ENCODE measurements around the gene GLE1. TPM values are rescaled to one million over a fixed set of nuclear protein-coding genes. Genes with fewer than 3 reads are reported as not detected.

GLE1 gene
- total and polyA plus RNA-seq, 8 donors: 10.3 to 33.5 (median 14.0) TPM

DNA sequence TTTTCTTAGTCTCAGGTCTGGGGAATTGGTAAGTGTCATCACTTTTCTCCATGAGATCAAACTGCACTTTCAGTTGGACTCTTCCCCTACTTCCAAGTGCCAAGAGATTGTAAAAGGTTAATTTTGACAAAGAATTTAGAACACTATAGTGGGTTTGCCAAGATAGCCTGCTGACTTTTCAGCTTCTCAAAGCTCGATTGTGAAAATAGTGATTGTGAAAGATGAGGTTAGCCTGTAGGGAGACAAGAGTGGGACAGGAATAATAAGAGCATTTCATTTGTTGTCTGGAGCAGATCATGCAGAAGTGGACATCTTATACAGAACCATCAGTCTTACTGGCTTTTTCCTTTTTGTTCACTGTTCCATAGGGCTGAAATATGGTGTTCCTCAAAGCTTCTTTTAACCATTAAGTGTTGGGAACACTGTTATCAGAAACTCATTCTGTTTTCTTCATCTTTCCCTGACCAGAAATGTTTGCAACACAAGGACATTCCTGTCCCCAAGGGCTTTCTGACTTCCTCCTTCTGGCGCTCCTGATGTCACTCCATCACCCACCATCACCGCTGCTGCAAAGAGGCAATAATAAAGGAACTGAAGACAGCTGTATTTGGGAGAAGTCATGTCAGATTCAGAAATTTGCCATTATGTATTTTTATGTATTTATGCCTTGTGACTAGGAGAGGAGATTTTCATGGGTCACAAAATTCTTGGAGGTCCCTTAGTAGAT is 36.3 kb downstream of the GLE1 start:
- no peak overlapping the region for H3K4me3 ChIP-seq
- no peaks in the 10 kb centered on the region for H3K4me1 ChIP-seq
- H3K27me3 ChIP-seq: no peaks in the 10 kb centered on the region
- peaks cover 52 to 82% (median 79%) of the 10 kb centered on the region in 4 donors for H3K36me3 ChIP-seq
- no peak for DNase-seq
- intact Hi-C loops (cut with DNase I; ENCODE audit: low total_unique reads): no loop called here
- H3K9me3 ChIP-seq: no peaks in the 10 kb centered on the region
- TF ChIP-seq, protein P1, sequence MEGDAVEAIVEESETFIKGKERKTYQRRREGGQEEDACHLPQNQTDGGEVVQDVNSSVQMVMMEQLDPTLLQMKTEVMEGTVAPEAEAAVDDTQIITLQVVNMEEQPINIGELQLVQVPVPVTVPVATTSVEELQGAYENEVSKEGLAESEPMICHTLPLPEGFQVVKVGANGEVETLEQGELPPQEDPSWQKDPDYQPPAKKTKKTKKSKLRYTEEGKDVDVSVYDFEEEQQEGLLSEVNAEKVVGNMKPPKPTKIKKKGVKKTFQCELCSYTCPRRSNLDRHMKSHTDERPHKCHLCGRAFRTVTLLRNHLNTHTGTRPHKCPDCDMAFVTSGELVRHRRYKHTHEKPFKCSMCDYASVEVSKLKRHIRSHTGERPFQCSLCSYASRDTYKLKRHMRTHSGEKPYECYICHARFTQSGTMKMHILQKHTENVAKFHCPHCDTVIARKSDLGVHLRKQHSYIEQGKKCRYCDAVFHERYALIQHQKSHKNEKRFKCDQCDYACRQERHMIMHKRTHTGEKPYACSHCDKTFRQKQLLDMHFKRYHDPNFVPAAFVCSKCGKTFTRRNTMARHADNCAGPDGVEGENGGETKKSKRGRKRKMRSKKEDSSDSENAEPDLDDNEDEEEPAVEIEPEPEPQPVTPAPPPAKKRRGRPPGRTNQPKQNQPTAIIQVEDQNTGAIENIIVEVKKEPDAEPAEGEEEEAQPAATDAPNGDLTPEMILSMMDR (IDR thresholded peaks at IDR 0.05): no peak
- no peak overlapping the region for H3K27ac ChIP-seq
- 75 to 83% (median 81%) methylated on average over 3 of the region's 3 CpGs for WGBS, 5 donors

DNA sequence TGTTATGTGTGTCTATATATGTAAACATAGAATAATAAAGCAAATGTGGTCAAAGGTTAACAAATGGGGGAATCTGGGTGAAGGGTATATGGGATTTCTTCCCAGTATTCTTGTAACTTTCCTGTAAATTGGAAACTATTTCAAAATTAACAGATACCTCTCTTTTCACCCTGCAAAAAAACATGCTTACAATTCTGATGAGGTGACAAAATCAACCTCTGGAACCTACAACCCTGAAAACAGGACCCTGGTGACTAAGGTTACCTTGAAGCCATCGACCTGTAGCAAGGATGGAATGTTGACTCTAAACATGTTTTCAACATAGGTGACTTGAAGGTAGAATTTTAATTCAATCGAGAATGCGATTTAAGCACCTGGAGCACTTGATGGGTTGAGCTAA is 42.0 kb downstream of the GLE1 start:
- WGBS, 5 donors: 76 to 88% (median 82%) methylated on average over 3 of the region's 3 CpGs
- intact Hi-C loops (cut with DNase I; ENCODE audit: low total_unique reads): no loop called here

DNA sequence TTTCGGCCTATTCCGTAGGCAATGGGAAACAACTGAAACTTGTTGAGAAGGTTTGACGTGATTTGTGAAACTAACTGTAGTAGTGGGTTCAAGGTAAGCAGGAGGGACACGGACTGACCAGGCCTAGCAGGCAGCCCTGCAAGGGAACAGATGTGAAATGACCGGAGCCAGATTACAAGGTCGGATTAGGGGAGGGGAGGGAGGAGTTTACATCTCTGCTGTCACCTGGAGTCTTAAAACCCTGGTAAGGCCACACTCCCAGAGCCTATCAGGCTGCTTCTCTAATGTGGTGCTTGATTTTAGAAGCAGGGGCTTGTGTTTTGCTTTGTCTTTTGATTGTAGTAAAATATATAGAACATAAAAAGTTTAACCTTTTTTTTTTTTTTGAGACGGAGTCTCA is 44.4 kb downstream of the GLE1 start:
- intact Hi-C loops (cut with DNase I; ENCODE audit: low total_unique reads): no loop called here
- no peak for DNase-seq
- TF ChIP-seq POLR2AphosphoS5 (IDR thresholded peaks at IDR 0.05): no peak
- no peak for TF ChIP-seq POLR2A (IDR thresholded peaks at IDR 0.05)
- TF ChIP-seq, protein P1 (IDR thresholded peaks at IDR 0.05): no peak
- no peak for TF ChIP-seq EP300 (IDR thresholded peaks at IDR 0.05)
- peaks cover 13 to 37% (median 26%) of the 10 kb centered on the region in 4 donors for H3K4me1 ChIP-seq
- H3K4me3 ChIP-seq: no peak overlapping the region
- H3K27ac ChIP-seq: peak overlapping the region in 2 of 5 donors; percentile 99
- H3K36me3 ChIP-seq: peaks cover 0 to 1% (median under 1%) of the 10 kb centered on the region in 4 donors
- H3K27me3 ChIP-seq: no peaks in the 10 kb centered on the region
- WGBS, 5 donors: 79 to 89% (median 88%) methylated on average over 7 of the region's 7 CpGs
- no peaks in the 10 kb centered on the region for H3K9me3 ChIP-seq

More for the DNA sequence above, 42.0 kb downstream of the GLE1 start:
- H3K4me3 ChIP-seq: no peak overlapping the region
- H3K4me1 ChIP-seq: peaks cover 7 to 28% (median 16%) of the 10 kb centered on the region in 4 donors
- DNase-seq: no peak
- H3K27ac ChIP-seq: no peak overlapping the region
- TF ChIP-seq EP300 (IDR thresholded peaks at IDR 0.05) (no peak), POLR2AphosphoS5 (IDR thresholded peaks at IDR 0.05) (no peak), POLR2A (IDR thresholded peaks at IDR 0.05) (no peak)
- TF ChIP-seq, protein P1 (IDR thresholded peaks at IDR 0.05): no peak
- H3K36me3 ChIP-seq: peaks cover 5 to 25% (median 22%) of the 10 kb centered on the region in 4 donors
- H3K9me3 ChIP-seq: no peaks in the 10 kb centered on the region
- no peaks in the 10 kb centered on the region for H3K27me3 ChIP-seq

DNA sequence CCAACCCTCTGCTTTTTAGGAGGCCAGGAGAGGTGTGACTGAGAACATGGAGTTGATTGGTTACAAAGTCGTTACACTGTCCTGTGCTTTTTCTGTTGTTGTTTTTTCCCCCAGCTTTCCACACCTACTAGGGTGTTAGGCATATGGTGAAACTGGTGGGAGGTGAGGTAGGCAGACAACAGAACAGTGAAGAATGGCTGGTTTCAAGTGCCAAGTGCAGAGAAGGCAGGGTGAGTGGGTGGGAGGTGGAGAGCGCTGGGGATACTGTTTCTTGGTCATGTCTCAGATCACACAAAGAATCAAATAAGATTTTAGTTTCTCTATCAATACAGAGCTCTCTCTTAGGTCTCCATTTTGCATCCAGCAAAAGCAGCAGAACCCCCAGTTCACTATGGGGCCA is 45.7 kb downstream of the GLE1 start:
- TF ChIP-seq POLR2A (IDR thresholded peaks at IDR 0.05) (no peak), POLR2AphosphoS5 (IDR thresholded peaks at IDR 0.05) (no peak), EP300 (IDR thresholded peaks at IDR 0.05) (no peak)
- TF ChIP-seq, protein P1 (IDR thresholded peaks at IDR 0.05): no peak
- no peaks in the 10 kb centered on the region for H3K9me3 ChIP-seq
- DNase-seq: no peak
- whole genome bisulfite sequencing, 5 donors: 68 to 81% (median 76%) methylated on average over 2 of the region's 2 CpGs
- no peak overlapping the region for H3K4me3 ChIP-seq
- no peaks in the 10 kb centered on the region for H3K27me3 ChIP-seq
- H3K4me1 ChIP-seq: peaks cover 26 to 51% (median 40%) of the 10 kb centered on the region in 4 donors
- peak overlapping the region; percentile 5 to 99 (median 96) for H3K27ac ChIP-seq
- H3K36me3 ChIP-seq: no peaks in the 10 kb centered on the region
- intact Hi-C loops (cut with DNase I; ENCODE audit: low total_unique reads): no loop called here

Measured in stomach (tissue), 9 donors.